H9 (cell line): ENCODE data around the gene LAYN. TPM values are rescaled to one million over a fixed set of nuclear protein-coding genes. Genes with fewer than 3 reads are reported as not detected.

Source experiments
- DNase-seq: peaks from one replicate; pipeline ENCODE4 v3.0.0-alpha.2; 2017
- H2AFZ ChIP-seq: one replicate; pipeline ENCODE4 v1.6.1; 2013; ENCODE audit warnings: mild to moderate bottlenecking, low read length, control low read depth, moderate library complexity
- H2AK5ac ChIP-seq: 2 replicates; pipeline ENCODE4 v1.6.1; 2013; ENCODE audit warnings: low read length, control low read depth, mixed read lengths; ENCODE audit not compliant: insufficient read length
- H2BK120ac ChIP-seq: one replicate; pipeline ENCODE4 v1.6.1; 2013; ENCODE audit warnings: low read depth, mild to moderate bottlenecking, low read length, control low read depth, inconsistent platforms; ENCODE audit not compliant: poor library complexity, severe bottlenecking
- H2BK12ac ChIP-seq: 2 replicates; pipeline ENCODE4 v1.6.1; 2013; ENCODE audit warnings: low read length, control low read depth, mixed read lengths, low read depth; ENCODE audit not compliant: insufficient read length
- H2BK15ac ChIP-seq: 2 replicates; pipeline ENCODE4 v1.6.1; 2013; ENCODE audit warnings: low read depth, low read length, control low read depth
- H2BK20ac ChIP-seq: one replicate; pipeline ENCODE4 v1.6.1; 2013; ENCODE audit warnings: low read depth, mild to moderate bottlenecking, low read length, control low read depth, inconsistent platforms; ENCODE audit not compliant: poor library complexity, severe bottlenecking
- H2BK5ac ChIP-seq: 2 replicates; pipeline ENCODE4 v1.6.1; 2013; ENCODE audit warnings: low read length, control low read depth, mixed read lengths; ENCODE audit not compliant: insufficient read length
- H3K14ac ChIP-seq: 2 replicates; pipeline ENCODE4 v1.6.1; 2013; ENCODE audit warnings: low read length, control low read depth; ENCODE audit not compliant: insufficient read depth
- H3K18ac ChIP-seq: 2 replicates; pipeline ENCODE4 v1.6.1; 2013; ENCODE audit warnings: low read depth, mild to moderate bottlenecking, mixed read lengths, low read length, control low read depth; ENCODE audit not compliant: insufficient read length
- H3K23ac ChIP-seq: 2 replicates; pipeline ENCODE4 v1.6.1; 2013; ENCODE audit warnings: low read length, control low read depth, mixed read lengths, low read depth; ENCODE audit not compliant: insufficient read length
- H3K23me2 ChIP-seq: 2 replicates; pipeline ENCODE4 v1.6.1; 2013; ENCODE audit warnings: low read depth, mild to moderate bottlenecking, mixed read lengths, low read length, control low read depth; ENCODE audit not compliant: insufficient read length, poor library complexity, severe bottlenecking
- H3K27ac ChIP-seq: 2 replicates; pipeline ENCODE4 v1.5.1; 2013; ENCODE audit warnings: low read length, control low read depth, mixed read lengths, low read depth; ENCODE audit not compliant: insufficient read length
- H3K27me3 ChIP-seq: 2 replicates; pipeline ENCODE4 v1.6.1; 2013; ENCODE audit warnings: low read length, control low read depth, inconsistent platforms; ENCODE audit not compliant: insufficient read depth
- H3K4ac ChIP-seq: 2 replicates; pipeline ENCODE4 v1.6.1; 2013; ENCODE audit warnings: low read depth, mild to moderate bottlenecking, control low read depth, inconsistent platforms, low read length, moderate library complexity
- H3K4me1 ChIP-seq: 2 replicates; pipeline ENCODE4 v1.6.1; 2013; ENCODE audit warnings: low read length, control low read depth, inconsistent platforms; ENCODE audit not compliant: insufficient read depth
- H3K4me2 ChIP-seq: 2 replicates; pipeline ENCODE4 v1.6.1; 2013; ENCODE audit warnings: low read length, control low read depth, mixed read lengths; ENCODE audit not compliant: insufficient read length, insufficient read depth
- H3K56ac ChIP-seq: 2 replicates; pipeline ENCODE4 v1.6.1; 2013; ENCODE audit warnings: low read depth, mild to moderate bottlenecking, mixed read lengths, low read length, control low read depth; ENCODE audit not compliant: insufficient read length
- H3K79me1 ChIP-seq: 2 replicates; pipeline ENCODE4 v1.6.1; 2013; ENCODE audit warnings: low read depth, mild to moderate bottlenecking, moderate library complexity, low read length, control low read depth, inconsistent platforms; ENCODE audit not compliant: insufficient read depth, poor library complexity, severe bottlenecking
- H3K79me2 ChIP-seq: 2 replicates; pipeline ENCODE4 v1.6.1; 2013; ENCODE audit warnings: low read length, control low read depth, inconsistent platforms; ENCODE audit not compliant: insufficient read depth
- H3K9ac ChIP-seq: 2 replicates; pipeline ENCODE4 v1.6.1; 2013; ENCODE audit warnings: low read length, control low read depth, mixed read lengths; ENCODE audit not compliant: insufficient read length; ENCODE audit errors: extremely low read depth
- H3K9me3 ChIP-seq: one replicate; pipeline ENCODE4 v1.6.1; 2013; ENCODE audit warnings: low read depth, low read length, inconsistent platforms; ENCODE audit not compliant: control insufficient read depth
- H3T11ph ChIP-seq: one replicate; pipeline ENCODE4 v1.6.1; 2013; ENCODE audit warnings: mild to moderate bottlenecking, low read length, control low read depth, inconsistent platforms
- H4K20me1 ChIP-seq: one replicate; pipeline ENCODE4 v1.6.1; 2013; ENCODE audit not compliant: control insufficient read depth, insufficient read length, insufficient read depth
- H4K5ac ChIP-seq: 2 replicates; pipeline ENCODE4 v1.6.1; 2013; ENCODE audit warnings: low read depth, mild to moderate bottlenecking, mixed read lengths, low read length, control low read depth; ENCODE audit not compliant: insufficient read length
- H4K8ac ChIP-seq: replicated peaks from 2 replicates; pipeline ENCODE4 v1.6.1; 2013; ENCODE audit warnings: low read length, control low read depth, mixed read lengths, low read depth; ENCODE audit not compliant: insufficient read length
- H4K91ac ChIP-seq: 2 replicates; pipeline ENCODE4 v1.6.1; 2013; ENCODE audit warnings: low read depth, mild to moderate bottlenecking, moderate library complexity, mixed read lengths, low read length, control low read depth; ENCODE audit not compliant: insufficient read length
- H3K27ac Mint-ChIP-seq, 3 experiments: 2 replicates in 2 of 3; 3 replicates in 1 of 3; pipeline ENCODE4 v1.8.0; 2020 to 2021; ENCODE audit warnings: mixed read lengths in 3 of 3, mild to moderate bottlenecking in 1 of 3, moderate library complexity in 1 of 3
- H3K27me3 Mint-ChIP-seq: 2 replicates; pipeline ENCODE4 v1.8.0; 2021; ENCODE audit warnings: low read depth, mild to moderate bottlenecking, moderate library complexity, mixed read lengths
- H3K36me3 Mint-ChIP-seq, 3 experiments: 2 replicates in 2 of 3; 3 replicates in 1 of 3; pipeline ENCODE4 v1.8.0; 2020 to 2021; ENCODE audit warnings: low read depth in 3 of 3, mixed read lengths in 3 of 3; ENCODE audit not compliant: insufficient read depth in 1 of 3
- H3K4me1 Mint-ChIP-seq, 2 experiments: 2 replicates each; pipeline ENCODE4 v1.8.0; 2020; ENCODE audit warnings: mixed read lengths in 2 of 2
- H3K4me3 Mint-ChIP-seq, 2 experiments: 2 replicates in 1 of 2; 3 replicates in 1 of 2; pipeline ENCODE4 v1.8.0; 2020 to 2021; ENCODE audit warnings: mild to moderate bottlenecking in 2 of 2, mixed read lengths in 2 of 2, moderate library complexity in 1 of 2
- H3K9me3 Mint-ChIP-seq, 2 experiments: 2 replicates in 1 of 2; 3 replicates in 1 of 2; pipeline ENCODE4 v1.8.0; 2020; ENCODE audit warnings: mild to moderate bottlenecking in 2 of 2, mixed read lengths in 2 of 2, moderate library complexity in 1 of 2
- WGBS: extraction: QIAGEN DNeasy Blood & Tissue Kit; methylation state at CpG from one replicate; pipeline ENCODE4 v1.1.7; 2013; ENCODE audit warnings: missing lambda C conversion rate, low lambda C conversion rate, mixed read lengths; ENCODE audit not compliant: insufficient read length; ENCODE audit errors: extremely low coverage; 5-methylcytosine and 5-hydroxymethylcytosine counted together
- total RNA-seq: library from RNA; stranded (reverse); gene quantifications from 2 replicates; pipeline ENCODE4 v1.2.1, GENCODE V29; 2021
- TF ChIP-seq, protein P1 (sequence below): fragments of 200-600 bp; sonication (generic); conservative IDR thresholded peaks from 3 replicates; pipeline ENCODE4 v1.8.0; 2021; ENCODE audit warnings: antibody characterized with exemption, mild to moderate bottlenecking

Gene LAYN
- total RNA-seq, 1 experiment from 2014 or later: 3.1 TPM

DNA sequence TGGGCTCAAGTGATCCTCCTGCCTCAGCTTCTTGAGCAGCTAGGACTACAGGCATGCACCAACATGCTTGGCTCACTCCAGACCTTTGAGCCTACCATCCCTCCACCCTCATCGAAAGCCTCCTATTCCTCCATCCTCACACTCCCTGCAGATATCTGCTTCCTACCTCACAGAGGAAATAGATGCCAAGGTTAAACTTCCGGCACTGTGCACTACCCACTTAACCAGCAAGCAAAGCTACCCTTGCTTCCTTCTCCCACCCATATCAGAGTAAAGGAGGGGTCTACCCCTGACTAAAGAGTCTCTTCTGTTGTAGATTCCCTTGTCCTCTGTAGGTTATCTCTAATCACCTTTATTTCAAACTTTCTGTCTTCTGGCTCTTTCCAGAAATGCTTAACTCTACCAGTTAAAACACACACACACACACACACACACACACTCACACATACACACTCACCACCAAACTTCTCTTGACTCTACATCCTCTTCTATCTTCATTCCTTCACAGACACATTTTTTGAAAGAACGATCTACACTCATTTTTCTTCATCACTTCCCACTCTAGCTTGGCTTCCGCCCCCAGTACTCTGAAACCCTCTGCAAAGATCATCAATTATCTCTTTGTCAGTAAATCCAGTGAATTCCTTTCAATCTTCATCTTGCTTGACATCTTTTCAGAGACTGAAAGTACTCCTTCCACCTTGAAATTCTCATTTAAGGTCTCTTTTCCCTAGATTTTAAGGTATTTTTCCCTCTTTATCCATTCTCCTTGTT, 50.9 kb downstream of the LAYN start:
- no peak overlapping the region for H4K5ac ChIP-seq
- no peak overlapping the region for H2AFZ ChIP-seq
- H4K8ac ChIP-seq: no peak overlapping the region
- H3K4ac ChIP-seq: no peak overlapping the region
- no peaks in the 10 kb centered on the region for H3K23me2 ChIP-seq
- no peaks in the 10 kb centered on the region for H3K79me2 ChIP-seq
- no peak overlapping the region for H4K91ac ChIP-seq
- DNase-seq: no peak
- Mint-ChIP-seq H3K27me3 (peaks cover 5% of the 10 kb centered on the region; the same call in 1 of the 2 replicates), H3K27ac (no peak overlapping the region), H3K9me3 (peaks cover 3 to 4% of the 10 kb centered on the region in 2 experiments; a peak in 4 of 5 replicates), H3K4me3 (no peak overlapping the region), H3K4me1 (peaks cover 0 to 4% of the 10 kb centered on the region in 2 experiments; a peak in 2 of 4 replicates), H3K36me3 (no peaks in the 10 kb centered on the region)
- no peak overlapping the region for H2BK15ac ChIP-seq
- no peaks in the 10 kb centered on the region for H3K9me3 ChIP-seq
- no peak overlapping the region for H3K23ac ChIP-seq
- H3T11ph ChIP-seq: no peak overlapping the region
- TF ChIP-seq, protein P1, sequence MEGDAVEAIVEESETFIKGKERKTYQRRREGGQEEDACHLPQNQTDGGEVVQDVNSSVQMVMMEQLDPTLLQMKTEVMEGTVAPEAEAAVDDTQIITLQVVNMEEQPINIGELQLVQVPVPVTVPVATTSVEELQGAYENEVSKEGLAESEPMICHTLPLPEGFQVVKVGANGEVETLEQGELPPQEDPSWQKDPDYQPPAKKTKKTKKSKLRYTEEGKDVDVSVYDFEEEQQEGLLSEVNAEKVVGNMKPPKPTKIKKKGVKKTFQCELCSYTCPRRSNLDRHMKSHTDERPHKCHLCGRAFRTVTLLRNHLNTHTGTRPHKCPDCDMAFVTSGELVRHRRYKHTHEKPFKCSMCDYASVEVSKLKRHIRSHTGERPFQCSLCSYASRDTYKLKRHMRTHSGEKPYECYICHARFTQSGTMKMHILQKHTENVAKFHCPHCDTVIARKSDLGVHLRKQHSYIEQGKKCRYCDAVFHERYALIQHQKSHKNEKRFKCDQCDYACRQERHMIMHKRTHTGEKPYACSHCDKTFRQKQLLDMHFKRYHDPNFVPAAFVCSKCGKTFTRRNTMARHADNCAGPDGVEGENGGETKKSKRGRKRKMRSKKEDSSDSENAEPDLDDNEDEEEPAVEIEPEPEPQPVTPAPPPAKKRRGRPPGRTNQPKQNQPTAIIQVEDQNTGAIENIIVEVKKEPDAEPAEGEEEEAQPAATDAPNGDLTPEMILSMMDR: no peak
- H3K79me1 ChIP-seq: no peaks in the 10 kb centered on the region
- H3K4me2 ChIP-seq: no peak overlapping the region
- no peaks in the 10 kb centered on the region for H4K20me1 ChIP-seq
- 100% methylated on average over 1 of the region's 4 CpGs for WGBS
- H2BK12ac ChIP-seq: no peak overlapping the region
- no peak overlapping the region for H2BK120ac ChIP-seq
- no peak overlapping the region for H3K9ac ChIP-seq
- H2AK5ac ChIP-seq: no peak overlapping the region
- no peaks in the 10 kb centered on the region for H3K4me1 ChIP-seq
- H2BK5ac ChIP-seq: no peak overlapping the region
- no peak overlapping the region for H3K56ac ChIP-seq
- H3K27ac ChIP-seq: no peak overlapping the region
- H3K14ac ChIP-seq: no peak overlapping the region
- H3K27me3 ChIP-seq: no peaks in the 10 kb centered on the region; the same call in 1 of the 2 replicates
- H3K18ac ChIP-seq: no peak overlapping the region
- no peak overlapping the region for H2BK20ac ChIP-seq
